ENCODE measurements around the gene CIBAR2.
"Not testable (repeated sequence)": the region's sequence is repeated elsewhere in the genome, so short reads cannot be mapped to it uniquely, and the experiment has no call there.

Gene CIBAR2

GRCh38 chr16:85123891-85124635, 11.8 kb upstream of the CIBAR2 start:
- TF ChIP-seq CTCF (IDR thresholded peaks at IDR 0.05) (no peak), ZFX (IDR thresholded peaks at IDR 0.05; ENCODE audit: borderline replicate concordance) (no peak)
- no peak overlapping the region for H3K27ac ChIP-seq

GRCh38 chr16:85123441-85123840, 11.2 kb upstream of the CIBAR2 start:
- not testable (repeated sequence) for H3K27ac ChIP-seq

GRCh38 chr16:85120006-85120340, 7.7 kb upstream of the CIBAR2 start:
- H3K27ac ChIP-seq: no peak overlapping the region
- TF ChIP-seq CTCF (IDR thresholded peaks at IDR 0.05): no peak
- no peak for TF ChIP-seq ZFX (IDR thresholded peaks at IDR 0.05; ENCODE audit: borderline replicate concordance)

GRCh38 chr16:85117418-85117817, 5.1 kb upstream of the CIBAR2 start:
- no peak overlapping the region for H3K27ac ChIP-seq
- TF ChIP-seq ZFX (IDR thresholded peaks at IDR 0.05; ENCODE audit: borderline replicate concordance) (no peak), CTCF (IDR thresholded peaks at IDR 0.05) (no peak)

GRCh38 chr16:85114909-85115567, 2.8 kb upstream of the CIBAR2 start:
- H3K27ac ChIP-seq: no peak overlapping the region
- TF ChIP-seq CTCF (IDR thresholded peaks at IDR 0.05): peak; percentile 97
- TF ChIP-seq ZFX (IDR thresholded peaks at IDR 0.05; ENCODE audit: borderline replicate concordance): no peak

- no peak for TF ChIP-seq ZFX (IDR thresholded peaks at IDR 0.05; ENCODE audit: borderline replicate concordance)
- no peak for TF ChIP-seq CTCF (IDR thresholded peaks at IDR 0.05)
- no peak overlapping the region for H3K27ac ChIP-seq
Measured at GRCh38 chr16:85113913-85114312, 1.6 kb upstream of the CIBAR2 start.

GRCh38 chr16:85113168-85113733, 979 bp upstream of the CIBAR2 start:
- TF ChIP-seq ZFX (IDR thresholded peaks at IDR 0.05; ENCODE audit: borderline replicate concordance) (no peak), CTCF (IDR thresholded peaks at IDR 0.05) (no peak)
- no peak overlapping the region for H3K27ac ChIP-seq

All from 22Rv1 (cell line).